Liver (tissue), 9 donors: ENCODE data around the gene COX10. TPM values are rescaled to one million over a fixed set of nuclear protein-coding genes. Genes with fewer than 3 reads are reported as not detected.

Experiments used
- DNase-seq: peaks from one replicate; pipeline ENCODE4 v3.0.0-alpha.2; 2017; ENCODE audit warnings: low spot score
- H3K27ac ChIP-seq, 2 donors: one replicate each; pipeline ENCODE4 v1.7.0; 2013; ENCODE audit warnings: inconsistent platforms in 2 of 2, low read length in 2 of 2, control low read depth in 1 of 2, low read depth in 1 of 2, mild to moderate bottlenecking in 1 of 2
- H3K27me3 ChIP-seq, 4 donors: one replicate each; pipeline versions ENCODE4 v1.6.1 to v1.7.0; 2013; ENCODE audit warnings: low read length in 3 of 4, inconsistent platforms in 1 of 4, mild to moderate bottlenecking in 1 of 4, moderate library complexity in 1 of 4; ENCODE audit not compliant: control insufficient read depth in 4 of 4, insufficient read depth in 4 of 4
- H3K36me3 ChIP-seq, 4 donors: one replicate each; pipeline versions ENCODE4 v1.6.1 to v1.7.0; 2013; ENCODE audit warnings: low read length in 3 of 4, mild to moderate bottlenecking in 3 of 4, low read depth in 1 of 4, moderate library complexity in 1 of 4; ENCODE audit not compliant: control insufficient read depth in 4 of 4, insufficient read depth in 3 of 4
- H3K4me1 ChIP-seq, 4 donors: one replicate each; pipeline versions ENCODE4 v1.6.1 to v1.7.0; 2013; ENCODE audit warnings: low read length in 3 of 4, mild to moderate bottlenecking in 3 of 4, moderate library complexity in 1 of 4; ENCODE audit not compliant: control insufficient read depth in 4 of 4, insufficient read depth in 4 of 4
- H3K4me3 ChIP-seq, 3 donors: one replicate each; pipeline versions ENCODE4 v1.6.1 to v1.7.0; 2013; ENCODE audit warnings: low read length in 3 of 3, control low read depth in 1 of 3, low read depth in 1 of 3, mild to moderate bottlenecking in 1 of 3
- H3K9ac ChIP-seq, 2 donors: one replicate each; pipeline ENCODE4 v1.7.0; 2013; ENCODE audit warnings: low read length in 2 of 2, mild to moderate bottlenecking in 2 of 2, moderate library complexity in 2 of 2, control low read depth in 1 of 2, low read depth in 1 of 2
- H3K9me3 ChIP-seq, 4 donors: one replicate each; pipeline versions ENCODE4 v1.6.1 to v1.7.0; 2013; ENCODE audit warnings: low read length in 3 of 4; ENCODE audit not compliant: control insufficient read depth in 4 of 4
- ATF3 ChIP-seq: IDR thresholded peaks from 2 replicates; pipeline ENCODE4 v1.6.1; 2016; ENCODE audit warnings: antibody characterized with exemption
- CTCF ChIP-seq: fragments of 150-350 bp; IDR thresholded peaks from 2 replicates; pipeline ENCODE4 v1.5.1; 2017; ENCODE audit warnings: improper control_type of control experiment, low read depth, low read length; ENCODE audit not compliant: missing input control
- EGR1 ChIP-seq, 2 donors: IDR thresholded peaks; 2 replicates each; pipeline ENCODE4 v1.6.1; 2016 to 2018; ENCODE audit warnings: antibody characterized with exemption in 2 of 2, low read depth in 2 of 2
- FOXA1 ChIP-seq: IDR thresholded peaks from 2 replicates; pipeline ENCODE4 v1.6.1; 2016; ENCODE audit warnings: antibody characterized with exemption
- FOXA2 ChIP-seq: IDR thresholded peaks from 2 replicates; pipeline ENCODE4 v1.6.1; 2016; ENCODE audit warnings: antibody characterized with exemption
- GABPA ChIP-seq, 2 donors: IDR thresholded peaks in 1 of 2; conservative IDR thresholded peaks in 1 of 2; 2 replicates each; pipeline ENCODE4 v1.6.1; 2016; ENCODE audit warnings: antibody characterized with exemption in 2 of 2, mild to moderate bottlenecking in 1 of 2, moderate library complexity in 1 of 2
- HNF4A ChIP-seq, 2 donors: conservative IDR thresholded peaks; 2 replicates each; pipeline ENCODE4 v1.6.1; 2016; ENCODE audit warnings: antibody characterized with exemption in 2 of 2, mild to moderate bottlenecking in 2 of 2
- HNF4G ChIP-seq: IDR thresholded peaks from 2 replicates; pipeline ENCODE4 v1.6.1; 2016; ENCODE audit warnings: antibody characterized with exemption
- JUND ChIP-seq, 2 donors: IDR thresholded peaks; 2 replicates each; pipeline ENCODE4 v1.6.1; 2016; ENCODE audit warnings: antibody characterized with exemption in 2 of 2
- MAX ChIP-seq: IDR thresholded peaks from 2 replicates; pipeline ENCODE4 v1.6.1; 2016; ENCODE audit warnings: antibody characterized with exemption
- NR2F2 ChIP-seq: IDR thresholded peaks from 2 replicates; pipeline ENCODE4 v1.6.1; 2016; ENCODE audit warnings: antibody characterized with exemption
- RAD21 ChIP-seq, 2 donors: IDR thresholded peaks; 2 replicates each; pipeline ENCODE4 v1.6.1; 2016; ENCODE audit warnings: antibody characterized with exemption in 2 of 2, mild to moderate bottlenecking in 2 of 2
- REST ChIP-seq: IDR thresholded peaks from 2 replicates; pipeline ENCODE4 v1.6.1; 2016; ENCODE audit warnings: antibody characterized with exemption, mild to moderate bottlenecking
- RXRA ChIP-seq, 2 donors: IDR thresholded peaks; 2 replicates each; pipeline ENCODE4 v1.6.1; 2017 to 2018; ENCODE audit warnings: antibody characterized with exemption in 2 of 2, mild to moderate bottlenecking in 1 of 2
- SP1 ChIP-seq: IDR thresholded peaks from 2 replicates; pipeline ENCODE4 v1.6.1; 2018; ENCODE audit warnings: antibody characterized with exemption, mild to moderate bottlenecking
- TAF1 ChIP-seq: conservative IDR thresholded peaks from 2 replicates; pipeline ENCODE4 v1.6.1; 2016; ENCODE audit warnings: antibody characterized with exemption, mild to moderate bottlenecking
- YY1 ChIP-seq: IDR thresholded peaks from 2 replicates; pipeline ENCODE4 v1.6.1; 2016; ENCODE audit warnings: antibody characterized with exemption, mild to moderate bottlenecking
- ZBTB33 ChIP-seq: IDR thresholded peaks from 2 replicates; pipeline ENCODE4 v1.6.1; 2016; ENCODE audit warnings: antibody characterized with exemption
- WGBS: extraction: QIAGEN DNeasy Blood & Tissue Kit; methylation state at CpG from one replicate; pipeline ENCODE4 v1.1.7; 2013; 5-methylcytosine and 5-hydroxymethylcytosine counted together
- polyA plus RNA-seq, 2 donors: library from polyadenylated mRNA; stranded (reverse) in 1 of 2; unstranded in 1 of 2; fragments of 200-250 nt in 1 of 2; fragments of >200 nt in 1 of 2; fragmentation: Nextera tagmentation in 1 of 2; extraction: Ambion mirVana in 1 of 2; gene quantifications; one replicate each; pipeline versions ENCODE4 v1.2.1 to v1.2.3, GENCODE V29; 2013 to 2015
- total RNA-seq, 2 donors: library from RNA; depleted of rRNA; stranded (reverse); fragments of >200 nt; gene quantifications; one replicate each; pipeline ENCODE4 v1.2.3, GENCODE V29; 2014
- donor health status: healthy.
- donor health status: healthy.
- donor health status: healthy.
- donor health status: healthy.
- donor health status: healthy.

The COX10 gene
- total and polyA plus RNA-seq, 4 donors: 7.0 to 15.1 (median 8.7) TPM

- WGBS: 90% methylated on average over 1 of the region's 1 CpG
- H3K9me3 ChIP-seq: no peaks in the 10 kb centered on the region
These were observed 92.1 kb downstream of the COX10 start for GRCh38 chr17:14161419-14161818.

More at GRCh38 chr17:14161419-14161818, 92.1 kb downstream of the COX10 start:
- H3K9ac ChIP-seq: no peak overlapping the region
- no peak overlapping the region for H3K27ac ChIP-seq
- no peak for DNase-seq
- H3K4me1 ChIP-seq: no peaks in the 10 kb centered on the region
- H3K36me3 ChIP-seq: peaks cover 0 to 6% (median 0%) of the 10 kb centered on the region in 4 donors
- no peak overlapping the region for H3K4me3 ChIP-seq
- no peaks in the 10 kb centered on the region for H3K27me3 ChIP-seq
- TF ChIP-seq FOXA1 (no peak), GABPA (IDR thresholded peaks at IDR 0.05 in 1 of 2, conservative IDR thresholded peaks at IDR 0.05 in 1 of 2) (no peak), EGR1 (IDR thresholded peaks at IDR 0.05; ENCODE audit: low read depth in 2 of 2) (no peak), REST (no peak), ATF3 (no peak), HNF4A (conservative IDR thresholded peaks at IDR 0.05) (no peak), CTCF (no peak), NR2F2 (no peak), JUND (IDR thresholded peaks at IDR 0.05) (no peak), FOXA2 (no peak), HNF4G (no peak), RXRA (IDR thresholded peaks at IDR 0.05) (no peak), SP1 (no peak), ZBTB33 (no peak), TAF1 (no peak), MAX (no peak), YY1 (no peak), RAD21 (IDR thresholded peaks at IDR 0.05) (no peak)
